Kidney epithelial cell (primary cell): Measurements from ENCODE around the gene GLB1L. TPM values are rescaled to one million over a fixed set of nuclear protein-coding genes. Genes with fewer than 3 reads are reported as not detected.

Experiments used
- DNase-seq: peaks from one replicate; pipeline ENCODE4 v3.0.0-alpha.2; 2010; ENCODE audit warnings: low read depth
- H3K27me3 ChIP-seq: 2 replicates; pipeline ENCODE4 v1.6.0; 2011; ENCODE audit warnings: low read length; ENCODE audit not compliant: control insufficient read depth, insufficient read depth
- H3K36me3 ChIP-seq: 2 replicates; pipeline ENCODE4 v1.5.1; 2011; ENCODE audit warnings: low read length; ENCODE audit not compliant: control insufficient read depth, insufficient read depth
- H3K4me3 ChIP-seq: 2 replicates; pipeline ENCODE4 v1.5.1; 2011; ENCODE audit warnings: low read depth, mild to moderate bottlenecking, control low read depth, low read length
- CTCF ChIP-seq: IDR thresholded peaks from 2 replicates; pipeline ENCODE4 v1.5.1; 2011; ENCODE audit warnings: mild to moderate bottlenecking, moderate library complexity, low read length, control low read depth, inconsistent platforms; ENCODE audit not compliant: insufficient read depth, poor library complexity, severe bottlenecking
- total RNA-seq: library from RNA; depleted of rRNA; stranded (reverse); fragments of >200 nt; gene quantifications from 2 replicates; pipeline ENCODE4 v1.2.3, GENCODE V29; 2015

GLB1L gene
- total RNA-seq, 1 donor from 2014 or later = 19.8 TPM

- Histone ChIP-seq H3K36me3 (peaks cover 6% of the 10 kb centered on the region), H3K27me3 (no peaks in the 10 kb centered on the region), H3K4me3 (no peak overlapping the region)
- no peak for TF ChIP-seq CTCF
- DNase-seq = no peak
Measured at GRCh38 chr2:219210196-219210885, 34.9 kb downstream of the GLB1L start.

- no peak for DNase-seq
- TF ChIP-seq CTCF = no peak
- Histone ChIP-seq H3K4me3 (no peak overlapping the region), H3K36me3 (peaks cover 6% of the 10 kb centered on the region), H3K27me3 (no peaks in the 10 kb centered on the region)
Measured at GRCh38 chr2:219209236-219210195, 35.7 kb downstream of the GLB1L start.

- Histone ChIP-seq H3K4me3 (no peak overlapping the region), H3K36me3 (peaks cover 5% of the 10 kb centered on the region), H3K27me3 (no peaks in the 10 kb centered on the region)
- DNase-seq = no peak
- no peak for TF ChIP-seq CTCF
Measured at GRCh38 chr2:219207884-219208740, 37.1 kb downstream of the GLB1L start.

- Histone ChIP-seq H3K36me3 (peaks cover 5% of the 10 kb centered on the region), H3K4me3 (peak overlapping the region; percentile 81), H3K27me3 (no peaks in the 10 kb centered on the region)
- DNase-seq = no peak
- no peak for TF ChIP-seq CTCF
Measured at GRCh38 chr2:219207134-219207883, 37.9 kb downstream of the GLB1L start.
